Right atrium auricular region (tissue), 2 donors: Measurements from ENCODE around the gene UBR3. TPM values are rescaled to one million over a fixed set of nuclear protein-coding genes. Genes with fewer than 3 reads are reported as not detected.
"Not testable (repeated sequence)": the region's sequence is repeated elsewhere in the genome, so short reads cannot be mapped to it uniquely, and the experiment has no call there.

Source experiments
- DNase-seq: peaks from one replicate; pipeline ENCODE4 v3.0.0-alpha.2; 2019; ENCODE audit warnings: low spot score
- H3K27ac ChIP-seq, 2 donors: fragments of 200-600 bp; sonication (generic); 1 replicate in 1 of 2; 2 replicates in 1 of 2; pipeline ENCODE4 v1.5.1; 2016 to 2019
- H3K27me3 ChIP-seq, 2 donors: fragments of 200-600 bp; sonication (generic); one replicate each; pipeline versions ENCODE4 v1.5.1 to v1.6.0; 2017 to 2019
- H3K36me3 ChIP-seq: fragments of 200-600 bp; sonication (generic); one replicate; pipeline ENCODE4 v1.5.1; 2016
- H3K4me1 ChIP-seq, 2 donors: fragments of 200-600 bp; sonication (generic); one replicate each; pipeline versions ENCODE4 v1.5.1 to v1.6.0; 2017 to 2019
- H3K4me3 ChIP-seq, 2 donors: fragments of 200-600 bp; sonication (generic); 1 replicate in 1 of 2; 2 replicates in 1 of 2; pipeline ENCODE4 v1.5.1; 2017 to 2019; ENCODE audit warnings: mild to moderate bottlenecking in 1 of 2, moderate library complexity in 1 of 2
- H3K9me3 ChIP-seq, 2 donors: fragments of 200-600 bp; sonication (generic); one replicate each; pipeline ENCODE4 v1.5.1; 2019
- total RNA-seq, 2 donors: library from RNA; depleted of rRNA; stranded (reverse); fragments of >200 nt; gene quantifications; one replicate each; pipeline ENCODE4 v1.1.0, GENCODE V29; 2016
- TF ChIP-seq, protein P1 (sequence below), 2 donors: fragments of 200-600 bp; sonication (generic); IDR thresholded peaks; one replicate each; pipeline ENCODE4 v1.5.1; 2019; ENCODE audit warnings: antibody characterized with exemption in 2 of 2

Gene UBR3
- total RNA-seq, 2 donors from 2014 or later = 56.5 to 93.6 TPM

DNA sequence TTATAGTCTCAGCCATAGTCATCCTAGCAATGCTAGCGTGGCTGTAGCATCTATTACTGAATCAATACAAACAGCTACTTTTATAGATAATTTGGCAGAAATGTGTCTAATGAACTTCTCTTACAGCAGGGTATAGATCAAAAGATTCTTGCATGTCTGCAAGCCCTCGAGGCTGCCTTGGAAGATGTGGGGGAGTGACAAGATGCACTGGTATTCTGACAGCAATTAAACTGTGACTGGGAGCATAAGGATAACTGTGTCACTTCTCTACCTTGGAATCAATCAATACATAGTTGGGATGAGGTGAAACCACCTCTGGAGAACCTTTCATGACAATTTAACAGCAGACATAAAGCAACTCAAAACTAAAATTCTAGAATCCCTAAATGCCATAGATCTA, 291.4 kb downstream of the UBR3 start:
- Histone ChIP-seq H3K27me3 (no peaks in the 10 kb centered on the region), H3K36me3 (no peaks in the 10 kb centered on the region), H3K4me3 (no peak overlapping the region), H3K4me1 (no peaks in the 10 kb centered on the region), H3K27ac (no peak overlapping the region), H3K9me3 (no peaks in the 10 kb centered on the region)
- DNase-seq = no peak
- TF ChIP-seq, protein P1, sequence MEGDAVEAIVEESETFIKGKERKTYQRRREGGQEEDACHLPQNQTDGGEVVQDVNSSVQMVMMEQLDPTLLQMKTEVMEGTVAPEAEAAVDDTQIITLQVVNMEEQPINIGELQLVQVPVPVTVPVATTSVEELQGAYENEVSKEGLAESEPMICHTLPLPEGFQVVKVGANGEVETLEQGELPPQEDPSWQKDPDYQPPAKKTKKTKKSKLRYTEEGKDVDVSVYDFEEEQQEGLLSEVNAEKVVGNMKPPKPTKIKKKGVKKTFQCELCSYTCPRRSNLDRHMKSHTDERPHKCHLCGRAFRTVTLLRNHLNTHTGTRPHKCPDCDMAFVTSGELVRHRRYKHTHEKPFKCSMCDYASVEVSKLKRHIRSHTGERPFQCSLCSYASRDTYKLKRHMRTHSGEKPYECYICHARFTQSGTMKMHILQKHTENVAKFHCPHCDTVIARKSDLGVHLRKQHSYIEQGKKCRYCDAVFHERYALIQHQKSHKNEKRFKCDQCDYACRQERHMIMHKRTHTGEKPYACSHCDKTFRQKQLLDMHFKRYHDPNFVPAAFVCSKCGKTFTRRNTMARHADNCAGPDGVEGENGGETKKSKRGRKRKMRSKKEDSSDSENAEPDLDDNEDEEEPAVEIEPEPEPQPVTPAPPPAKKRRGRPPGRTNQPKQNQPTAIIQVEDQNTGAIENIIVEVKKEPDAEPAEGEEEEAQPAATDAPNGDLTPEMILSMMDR (IDR thresholded peaks at IDR 0.05) = no peak

DNA sequence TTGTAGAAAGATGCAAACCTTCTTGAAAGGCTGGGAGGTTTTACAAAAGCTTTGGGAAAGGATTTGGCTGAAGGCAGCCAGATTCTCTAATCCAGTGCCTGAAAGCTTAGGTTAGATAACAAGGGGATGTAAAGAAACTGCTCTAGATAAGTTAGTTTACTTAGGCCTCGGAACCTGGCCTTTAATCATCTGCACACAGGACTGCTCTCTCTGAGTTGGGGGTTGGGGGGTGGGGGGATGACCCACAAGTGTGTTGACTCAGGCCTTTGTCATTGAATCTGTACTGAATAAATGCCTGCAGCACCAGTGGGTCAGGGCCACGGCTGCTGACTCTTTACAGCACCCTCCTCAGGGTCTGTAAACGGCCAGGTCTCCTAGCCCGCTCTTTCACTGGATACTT, 292.1 kb downstream of the UBR3 start:
- H3K27me3 ChIP-seq, H3K36me3 ChIP-seq, H3K27ac ChIP-seq, H3K4me1 ChIP-seq, H3K9me3 ChIP-seq, H3K4me3 ChIP-seq, DNase-seq: not testable (repeated sequence)

DNA sequence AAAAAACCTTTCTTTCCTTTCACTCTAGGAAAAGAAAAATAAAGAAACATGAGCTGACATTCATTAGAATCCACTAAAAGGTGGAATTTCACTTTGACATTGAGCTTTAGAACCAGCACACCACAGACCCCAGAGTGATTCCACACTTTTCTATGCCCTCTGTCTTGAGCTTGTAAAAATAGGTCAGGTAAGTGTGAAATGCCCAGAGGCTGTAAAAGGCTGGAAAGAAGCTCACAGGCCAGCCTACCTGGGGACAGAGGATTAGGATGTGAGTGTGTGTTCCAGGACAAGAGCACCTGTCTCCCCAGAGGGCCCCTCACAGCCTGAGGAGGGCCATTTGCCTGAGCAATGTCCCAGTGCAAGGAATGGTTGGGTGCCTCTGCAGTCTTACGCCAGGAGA, 294.4 kb downstream of the UBR3 start:
- no peaks in the 10 kb centered on the region for H3K27me3 ChIP-seq
- TF ChIP-seq, protein P1 (IDR thresholded peaks at IDR 0.05) = no peak
- H3K27ac ChIP-seq = no peak overlapping the region
- no peak for DNase-seq
- no peaks in the 10 kb centered on the region for H3K4me1 ChIP-seq
- H3K4me3 ChIP-seq = no peak overlapping the region
- H3K9me3 ChIP-seq = no peaks in the 10 kb centered on the region
- no peaks in the 10 kb centered on the region for H3K36me3 ChIP-seq

DNA sequence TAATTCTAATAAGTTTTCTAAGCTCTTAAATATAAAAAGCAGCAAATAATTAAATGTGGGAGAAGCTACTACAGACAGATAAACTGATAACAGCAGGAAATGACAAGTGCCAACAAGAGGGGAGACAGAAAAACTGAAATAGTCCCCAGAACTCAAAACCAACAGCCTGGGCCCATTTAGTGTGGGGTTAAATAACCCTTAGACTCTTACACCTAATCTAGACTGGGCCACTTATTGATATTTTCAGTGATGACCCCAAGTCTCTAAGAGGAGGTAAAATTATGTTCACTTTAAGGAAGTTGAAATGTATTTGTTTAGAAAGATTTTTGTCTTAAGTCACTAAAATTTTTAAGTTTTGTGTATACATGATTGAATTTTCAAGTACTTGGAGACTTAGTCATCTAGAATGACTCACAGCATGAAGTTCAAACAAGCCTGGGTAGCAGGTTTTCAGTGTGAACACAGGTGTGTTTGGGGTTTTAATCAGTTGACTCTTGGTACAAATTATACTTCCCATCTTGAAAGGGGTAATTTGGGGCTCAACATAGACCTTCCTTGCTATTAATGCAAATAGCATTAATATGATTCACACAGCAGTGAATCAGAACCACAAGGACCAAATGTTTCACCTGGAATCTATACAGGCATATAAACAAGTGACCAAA, 295.8 kb downstream of the UBR3 start:
- Histone ChIP-seq H3K4me3 (no peak overlapping the region), H3K27ac (no peak overlapping the region), H3K36me3 (no peaks in the 10 kb centered on the region), H3K27me3 (no peaks in the 10 kb centered on the region), H3K9me3 (no peaks in the 10 kb centered on the region), H3K4me1 (no peaks in the 10 kb centered on the region)
- TF ChIP-seq, protein P1 (IDR thresholded peaks at IDR 0.05) = no peak
- DNase-seq = no peak

DNA sequence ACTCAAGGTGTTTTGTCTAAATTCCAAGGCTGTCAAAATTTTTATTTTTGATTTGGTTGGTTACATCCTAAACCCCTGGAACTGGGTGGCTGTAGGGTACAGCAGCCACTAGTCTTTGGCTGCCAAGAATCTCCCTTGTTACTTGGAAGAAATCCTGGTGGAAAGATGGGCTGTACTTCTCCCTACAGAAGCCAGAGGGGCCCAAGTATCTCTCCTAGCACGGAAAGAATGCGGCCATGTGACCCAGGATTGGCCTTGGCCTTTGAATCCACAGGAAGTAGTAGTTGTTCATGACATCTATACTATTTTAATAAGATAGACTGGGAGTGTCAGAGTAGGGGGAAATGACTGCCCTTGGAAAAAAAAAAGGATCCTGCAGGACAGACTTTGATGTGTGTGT, 296.3 kb downstream of the UBR3 start:
- no peaks in the 10 kb centered on the region for H3K4me1 ChIP-seq
- H3K27ac ChIP-seq = no peak overlapping the region
- H3K4me3 ChIP-seq = no peak overlapping the region
- no peaks in the 10 kb centered on the region for H3K36me3 ChIP-seq
- TF ChIP-seq, protein P1 (IDR thresholded peaks at IDR 0.05) = no peak
- no peaks in the 10 kb centered on the region for H3K9me3 ChIP-seq
- no peak for DNase-seq
- H3K27me3 ChIP-seq = no peaks in the 10 kb centered on the region

DNA sequence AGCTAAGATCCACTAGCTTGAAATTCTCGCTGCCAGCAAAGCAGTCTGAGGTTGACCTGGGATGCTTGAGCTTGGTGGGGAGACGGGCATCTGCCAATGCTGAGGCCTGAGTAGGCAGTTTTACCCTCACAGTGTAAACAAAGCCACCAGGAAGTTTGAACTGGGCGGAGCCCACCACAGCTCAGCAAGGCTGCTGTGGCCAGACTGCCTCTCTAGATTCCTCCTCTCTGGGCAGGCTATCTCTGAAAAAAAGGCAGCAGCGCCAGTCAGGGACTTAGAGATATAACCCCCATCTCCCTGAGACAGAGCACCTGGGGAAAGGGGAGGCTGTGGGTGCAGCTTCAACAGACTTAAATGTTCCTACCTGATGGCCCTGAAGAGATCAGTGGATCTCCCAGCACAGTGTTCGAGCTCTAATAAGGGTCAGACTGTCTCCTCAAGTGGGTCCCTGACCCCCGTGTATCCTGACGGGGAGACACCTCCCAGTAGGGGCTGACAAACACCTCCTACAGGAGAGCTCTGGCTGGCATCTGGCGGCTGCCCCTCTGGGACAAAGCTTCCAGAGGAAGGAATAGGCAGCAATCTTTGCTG, 299.0 kb downstream of the UBR3 start:
- not testable (repeated sequence) for H3K9me3 ChIP-seq, H3K36me3 ChIP-seq, DNase-seq, H3K27me3 ChIP-seq, H3K4me3 ChIP-seq, H3K27ac ChIP-seq, H3K4me1 ChIP-seq

Other genes starting within 250 kb of the UBR3 start
- gene PPIG, start 243.1 kb upstream of the UBR3 start, total RNA-seq = 10 to 100 TPM; 23.5 to 28.4 TPM
- not detected for gene CFAP210, start 133.0 kb upstream of the UBR3 start, total RNA-seq
- gene PHOSPHO2, start 133.0 kb upstream of the UBR3 start, total RNA-seq = 1 to 10 TPM; 3.4 to 4.8 TPM
- 10 to 100 TPM; 13.8 to 16.7 TPM for gene KLHL23, start 93.6 kb upstream of the UBR3 start, total RNA-seq
- 10 to 100 TPM; 52.3 to 56.7 TPM for gene SSB, start 28.6 kb upstream of the UBR3 start, total RNA-seq
- gene METTL5, start 2.5 kb upstream of the UBR3 start, total RNA-seq = 10 to 100 TPM; 47.8 to 49.0 TPM